Osteoblast (primary cell): Measurements from ENCODE around the gene TRIM44. TPM values are rescaled to one million over a fixed set of nuclear protein-coding genes. Genes with fewer than 3 reads are reported as not detected.

Source experiments
- DNase-seq: peaks from one replicate; pipeline ENCODE4 v3.0.0; 2011; ENCODE audit warnings: low spot score, mixed read lengths; ENCODE audit not compliant: insufficient read length; ENCODE audit errors: missing footprints
- H2AFZ ChIP-seq: 2 replicates; pipeline ENCODE4 v1.6.0; 2011; ENCODE audit warnings: mild to moderate bottlenecking, low read length
- H3K27ac ChIP-seq: 2 replicates; pipeline ENCODE4 v1.5.1; 2011; ENCODE audit warnings: mild to moderate bottlenecking, low read depth, low read length, moderate library complexity
- H3K27me3 ChIP-seq: 2 replicates; pipeline ENCODE4 v1.6.0; 2012; ENCODE audit warnings: mild to moderate bottlenecking, control low read depth, inconsistent platforms, low read length, moderate library complexity; ENCODE audit not compliant: insufficient read depth
- H3K36me3 ChIP-seq: 2 replicates; pipeline ENCODE4 v1.5.1; 2011; ENCODE audit warnings: mild to moderate bottlenecking, low read length, control low read depth, moderate library complexity; ENCODE audit not compliant: insufficient read depth
- H3K4me1 ChIP-seq: 2 replicates; pipeline ENCODE4 v1.5.1; 2011; ENCODE audit warnings: mild to moderate bottlenecking, low read length, control low read depth, moderate library complexity; ENCODE audit not compliant: insufficient read depth
- H3K4me2 ChIP-seq: 2 replicates; pipeline ENCODE4 v1.6.0; 2011; ENCODE audit warnings: mild to moderate bottlenecking, low read length; ENCODE audit not compliant: insufficient read depth
- H3K4me3 ChIP-seq: fragments of 200-600 bp; sonication (generic); 3 replicates; pipeline ENCODE4 v1.5.1; 2012; ENCODE audit warnings: mild to moderate bottlenecking, low read length, inconsistent platforms; ENCODE audit not compliant: insufficient read depth
- H3K79me2 ChIP-seq: 2 replicates; pipeline ENCODE4 v1.6.0; 2012; ENCODE audit warnings: mild to moderate bottlenecking, low read length, control low read depth, inconsistent platforms; ENCODE audit not compliant: insufficient read depth
- H3K9me3 ChIP-seq: 2 replicates; pipeline ENCODE4 v1.5.1; 2011; ENCODE audit warnings: low read depth, low read length, control low read depth
- H4K20me1 ChIP-seq: 2 replicates; pipeline ENCODE4 v1.6.0; 2012; ENCODE audit warnings: mild to moderate bottlenecking, low read length, control low read depth; ENCODE audit not compliant: insufficient read depth
- CTCF ChIP-seq: IDR thresholded peaks from 2 replicates; pipeline ENCODE4 v1.5.1; 2011; ENCODE audit warnings: mild to moderate bottlenecking, low read depth, low read length, moderate library complexity; ENCODE audit errors: extremely low read depth
- total RNA-seq: library from RNA; depleted of rRNA; stranded (reverse); fragments of >200 nt; gene quantifications from 2 replicates; pipeline ENCODE4 v1.2.3, GENCODE V29; 2012

The TRIM44 gene
- total RNA-seq, 1 donor: 40.5 TPM

GRCh38 chr11:35822815-35823495 lies 160.4 kb downstream of the TRIM44 start:
- peak; percentile 63 for DNase-seq
- H3K4me1 ChIP-seq: no peaks in the 10 kb centered on the region
- H3K27ac ChIP-seq: no peak overlapping the region
- H3K4me3 ChIP-seq: no peak overlapping the region
- TF ChIP-seq CTCF: no peak
- no peak overlapping the region for H3K4me2 ChIP-seq
- H2AFZ ChIP-seq: no peak overlapping the region
- no peaks in the 10 kb centered on the region for H3K27me3 ChIP-seq
- no peaks in the 10 kb centered on the region for H3K9me3 ChIP-seq
- H4K20me1 ChIP-seq: no peaks in the 10 kb centered on the region
- no peaks in the 10 kb centered on the region for H3K36me3 ChIP-seq
- no peaks in the 10 kb centered on the region for H3K79me2 ChIP-seq

- TF ChIP-seq CTCF: no peak
- Histone ChIP-seq H3K27ac (no peak overlapping the region), H3K9me3 (no peaks in the 10 kb centered on the region), H3K4me1 (no peaks in the 10 kb centered on the region), H3K4me2 (no peak overlapping the region), H2AFZ (no peak overlapping the region), H3K36me3 (no peaks in the 10 kb centered on the region), H3K4me3 (no peak overlapping the region), H4K20me1 (no peaks in the 10 kb centered on the region), H3K27me3 (peaks cover 2% of the 10 kb centered on the region), H3K79me2 (no peaks in the 10 kb centered on the region)
- no peak for DNase-seq
Observed at GRCh38 chr11:35823742-35824298, 161.2 kb downstream of the TRIM44 start.

GRCh38 chr11:35825386-35825785 lies 162.8 kb downstream of the TRIM44 start:
- Histone ChIP-seq H3K27ac (no peak overlapping the region), H3K9me3 (no peaks in the 10 kb centered on the region), H3K79me2 (no peaks in the 10 kb centered on the region), H3K27me3 (peaks cover 2% of the 10 kb centered on the region), H3K4me3 (no peak overlapping the region), H3K4me1 (no peaks in the 10 kb centered on the region), H3K36me3 (no peaks in the 10 kb centered on the region), H4K20me1 (no peaks in the 10 kb centered on the region), H3K4me2 (no peak overlapping the region), H2AFZ (no peak overlapping the region)
- no peak for TF ChIP-seq CTCF
- DNase-seq: no peak

- no peak for DNase-seq
- no peak overlapping the region for H3K27ac ChIP-seq
- H3K27me3 ChIP-seq: peaks cover 2% of the 10 kb centered on the region
- H3K9me3 ChIP-seq: no peaks in the 10 kb centered on the region
- H3K4me1 ChIP-seq: no peaks in the 10 kb centered on the region
- H3K36me3 ChIP-seq: no peaks in the 10 kb centered on the region
- no peak overlapping the region for H3K4me2 ChIP-seq
- no peaks in the 10 kb centered on the region for H4K20me1 ChIP-seq
- no peaks in the 10 kb centered on the region for H3K79me2 ChIP-seq
- H2AFZ ChIP-seq: no peak overlapping the region
- no peak overlapping the region for H3K4me3 ChIP-seq
- no peak for TF ChIP-seq CTCF
Observed at GRCh38 chr11:35826006-35826405, 163.4 kb downstream of the TRIM44 start.
